Panc1 (cell line): ENCODE data around the gene C1QL1.

Experiments used
- POLR2AphosphoS5 ChIP-seq: IDR thresholded peaks from 2 replicates; pipeline ENCODE4 v1.6.1; 2012; ENCODE audit warnings: mild to moderate bottlenecking, low read depth, low read length, moderate library complexity
- SIN3A ChIP-seq: IDR thresholded peaks from 2 replicates; pipeline ENCODE4 v1.6.1; 2012; ENCODE audit warnings: low read depth, mild to moderate bottlenecking, low read length, moderate library complexity, borderline replicate concordance; ENCODE audit not compliant: insufficient read depth
- TCF7L2 ChIP-seq: IDR thresholded peaks from 2 replicates; pipeline ENCODE4 v1.6.1; 2011; ENCODE audit warnings: mild to moderate bottlenecking, low read depth, low read length, inconsistent platforms
- TF ChIP-seq, protein P1 (sequence below): fragments of 450-650 bp; IDR thresholded peaks from 2 replicates; pipeline ENCODE4 v1.5.1; 2017; ENCODE audit warnings: mild to moderate bottlenecking

DNA sequence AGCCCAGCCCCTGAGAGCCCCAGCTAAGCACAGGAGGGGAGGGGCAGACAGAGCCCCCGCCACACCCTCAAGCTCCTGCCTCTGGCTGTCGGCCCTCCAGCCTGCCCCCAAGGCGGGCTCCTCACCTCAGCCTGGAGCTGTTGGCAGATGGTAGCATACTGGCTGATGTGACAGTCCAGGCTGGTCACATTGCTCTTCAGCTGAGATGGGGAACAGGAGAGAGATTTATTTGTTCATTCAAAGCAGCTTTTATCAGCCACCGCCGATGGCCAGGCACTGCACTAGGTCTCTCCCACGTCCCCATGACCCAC is 35.4 kb downstream of the C1QL1 start:
- TF ChIP-seq, protein P1, sequence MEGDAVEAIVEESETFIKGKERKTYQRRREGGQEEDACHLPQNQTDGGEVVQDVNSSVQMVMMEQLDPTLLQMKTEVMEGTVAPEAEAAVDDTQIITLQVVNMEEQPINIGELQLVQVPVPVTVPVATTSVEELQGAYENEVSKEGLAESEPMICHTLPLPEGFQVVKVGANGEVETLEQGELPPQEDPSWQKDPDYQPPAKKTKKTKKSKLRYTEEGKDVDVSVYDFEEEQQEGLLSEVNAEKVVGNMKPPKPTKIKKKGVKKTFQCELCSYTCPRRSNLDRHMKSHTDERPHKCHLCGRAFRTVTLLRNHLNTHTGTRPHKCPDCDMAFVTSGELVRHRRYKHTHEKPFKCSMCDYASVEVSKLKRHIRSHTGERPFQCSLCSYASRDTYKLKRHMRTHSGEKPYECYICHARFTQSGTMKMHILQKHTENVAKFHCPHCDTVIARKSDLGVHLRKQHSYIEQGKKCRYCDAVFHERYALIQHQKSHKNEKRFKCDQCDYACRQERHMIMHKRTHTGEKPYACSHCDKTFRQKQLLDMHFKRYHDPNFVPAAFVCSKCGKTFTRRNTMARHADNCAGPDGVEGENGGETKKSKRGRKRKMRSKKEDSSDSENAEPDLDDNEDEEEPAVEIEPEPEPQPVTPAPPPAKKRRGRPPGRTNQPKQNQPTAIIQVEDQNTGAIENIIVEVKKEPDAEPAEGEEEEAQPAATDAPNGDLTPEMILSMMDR, result no peak
- TF ChIP-seq POLR2AphosphoS5 (no peak), TCF7L2 (no peak), SIN3A (no peak)
